GM18519 (cell line): ENCODE data around the gene KRT34.
"Not testable (repeated sequence)": the region's sequence is repeated elsewhere in the genome, so short reads cannot be mapped to it uniquely, and the experiment has no call there.

Experiments used
- ATAC-seq: cut with Tn5 transposase; IDR thresholded peaks from one replicate; pipeline ENCODE4 v1.9.1; 2021; ENCODE audit warnings: mild to moderate bottlenecking, moderate library complexity; ENCODE audit not compliant: unreplicated experiment, low FRiP score

The KRT34 gene

DNA sequence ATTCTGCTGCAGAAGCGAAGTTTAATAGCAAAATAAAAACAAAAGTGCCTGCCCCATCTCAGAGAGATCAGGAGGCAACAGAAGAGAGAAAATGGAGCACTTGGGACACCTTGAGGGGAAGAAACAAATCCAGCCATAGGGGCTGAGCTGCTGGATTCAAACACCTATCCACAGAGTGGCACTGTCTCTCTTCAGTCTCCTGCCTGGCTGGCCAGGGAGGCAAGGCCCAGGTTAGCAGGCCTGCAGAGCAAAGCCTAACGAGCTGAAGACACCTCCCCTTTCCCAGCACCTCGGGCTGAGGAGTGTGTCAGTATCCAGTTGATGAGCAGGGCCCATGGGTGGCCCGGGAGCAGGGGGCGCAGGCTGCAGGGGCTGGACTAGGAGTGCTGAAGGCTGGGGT, 24.1 kb upstream of the KRT34 start:
- no peak for ATAC-seq

GRCh38 chr17:41404024-41404671, 22.0 kb upstream of the KRT34 start:
- no peak for ATAC-seq

- no peak for ATAC-seq
Observed at GRCh38 chr17:41403404-41404023, 21.4 kb upstream of the KRT34 start.

GRCh38 chr17:41402161-41402560, 20.1 kb upstream of the KRT34 start:
- no peak for ATAC-seq

- no peak for ATAC-seq
Observed at GRCh38 chr17:41396996-41397660, 15.0 kb upstream of the KRT34 start, which contains the start of gene KRT31. Gene KRT31, minus strand, starts transcription at chr17:41397608. Its CDS starts 69 bp downstream, at chr17:41397539.

DNA sequence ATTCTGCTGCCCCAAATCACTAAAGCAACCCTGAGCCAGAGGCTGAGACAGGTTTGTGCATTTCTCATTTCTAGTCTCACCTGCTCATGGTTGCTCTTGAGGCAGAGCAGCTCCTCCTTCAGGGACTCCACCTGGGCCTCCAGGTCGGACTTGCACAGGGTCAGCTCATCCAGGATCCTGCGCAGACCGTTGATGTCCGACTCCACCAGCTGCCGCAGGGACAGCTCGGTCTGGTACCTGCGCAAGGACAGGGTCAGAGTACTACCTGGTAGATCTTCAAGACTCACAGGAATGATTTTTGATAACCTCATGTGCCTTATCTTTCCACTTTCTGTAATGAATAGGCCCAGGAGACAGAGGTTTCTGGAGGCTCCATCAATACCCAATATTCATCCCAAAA, 14.2 kb upstream of the KRT34 start:
- no peak for ATAC-seq

GRCh38 chr17:41395611-41396010, 13.5 kb upstream of the KRT34 start:
- no peak for ATAC-seq

DNA sequence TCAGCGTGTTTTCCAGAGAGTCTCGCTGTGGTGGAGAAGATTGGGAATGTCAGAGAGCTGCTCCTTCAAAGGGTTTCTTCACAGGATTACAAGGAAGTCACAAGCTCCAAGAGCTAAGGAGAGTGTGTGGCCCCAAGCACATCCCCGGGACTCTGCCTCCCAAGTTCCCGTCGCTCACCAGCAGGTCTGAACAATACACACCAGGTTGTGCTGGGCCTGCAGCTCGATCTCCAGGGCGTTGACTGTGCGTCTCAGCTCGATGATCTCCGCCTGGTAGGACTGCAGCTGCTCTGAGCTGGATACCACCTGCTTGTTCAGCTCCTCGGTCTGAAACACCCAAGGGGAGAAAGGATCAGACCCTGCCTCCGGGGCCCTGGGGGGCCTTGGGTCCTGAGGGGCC, 12.9 kb upstream of the KRT34 start:
- not testable (repeated sequence) for ATAC-seq

GRCh38 chr17:41394254-41394996, 12.3 kb upstream of the KRT34 start:
- no peak for ATAC-seq

DNA sequence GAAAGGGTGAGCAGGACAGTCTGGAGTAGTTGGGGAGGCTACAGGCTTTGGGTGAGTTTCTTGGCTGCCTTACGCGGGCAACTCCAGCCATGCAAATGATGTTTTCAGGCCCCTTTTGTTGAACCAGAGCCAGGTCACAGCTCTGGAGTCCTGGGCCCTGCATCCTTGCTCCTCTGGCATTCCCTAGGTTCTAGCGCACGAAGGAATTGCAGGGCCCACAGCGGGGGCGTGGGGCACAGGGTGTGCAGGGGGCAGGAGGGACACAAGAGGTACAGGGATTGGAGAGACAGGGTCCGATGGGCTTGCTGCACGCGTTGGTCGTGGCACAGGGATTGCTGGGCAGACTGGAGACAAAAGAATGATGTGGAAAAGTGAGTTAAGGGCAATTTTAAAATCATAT, 11.7 kb upstream of the KRT34 start:
- ATAC-seq = no peak

DNA sequence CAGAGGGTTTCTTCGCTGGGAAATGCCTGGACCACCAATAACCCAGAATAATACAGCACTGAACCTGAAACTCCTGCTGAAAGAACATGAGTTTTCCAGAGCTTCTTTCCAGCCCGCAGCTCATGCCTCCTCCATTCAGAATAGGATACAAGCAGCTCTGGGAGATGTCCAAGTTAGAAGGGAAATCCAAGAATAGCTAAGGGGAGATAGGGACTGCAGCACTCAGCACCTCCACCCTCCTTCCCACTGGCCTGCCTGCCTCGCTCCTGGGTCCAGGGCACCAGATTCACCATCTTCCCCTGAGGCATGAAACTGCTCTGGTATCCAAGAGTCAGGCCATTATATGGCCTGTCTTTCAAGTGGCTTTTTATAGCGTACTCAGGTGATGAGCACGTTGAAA, 11.2 kb upstream of the KRT34 start:
- no peak for ATAC-seq

DNA sequence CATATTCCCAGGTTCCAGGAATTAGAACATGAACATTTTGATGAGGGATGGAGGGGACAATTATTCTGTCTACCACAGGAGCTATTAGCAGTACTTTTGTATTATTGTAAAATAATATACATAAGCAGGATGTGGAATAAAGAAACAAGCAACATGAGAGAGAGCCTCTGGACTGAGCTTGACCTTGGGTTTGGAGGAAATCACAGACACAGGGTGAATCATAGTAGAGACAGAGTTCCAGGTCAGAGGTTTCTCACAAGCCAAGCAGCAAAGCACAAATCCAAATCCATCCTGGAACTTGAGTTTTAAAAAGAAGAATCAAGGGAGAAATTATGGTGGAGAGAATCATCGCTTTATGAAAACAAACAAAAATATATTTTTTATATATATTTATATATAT, 10.2 kb upstream of the KRT34 start:
- no peak for ATAC-seq

DNA sequence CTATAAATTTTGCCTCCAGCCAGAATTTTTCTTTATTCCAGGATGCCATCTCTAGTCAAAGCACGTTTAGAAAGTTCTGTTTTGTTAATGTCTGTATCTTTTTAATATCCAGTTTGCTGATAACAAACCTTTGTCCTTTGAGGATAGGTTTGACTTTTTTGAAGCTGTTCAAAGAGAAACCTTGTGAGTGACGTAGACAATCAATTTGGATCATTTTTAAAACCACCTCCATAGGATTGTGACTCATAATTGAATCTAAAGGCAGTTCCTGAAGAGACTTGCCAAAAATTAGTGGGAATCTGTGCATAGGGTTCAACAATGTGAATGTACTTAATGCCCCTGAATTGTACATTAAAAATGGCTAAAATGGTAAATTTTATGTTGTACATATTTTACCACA, 9.4 kb upstream of the KRT34 start:
- ATAC-seq = no peak

DNA sequence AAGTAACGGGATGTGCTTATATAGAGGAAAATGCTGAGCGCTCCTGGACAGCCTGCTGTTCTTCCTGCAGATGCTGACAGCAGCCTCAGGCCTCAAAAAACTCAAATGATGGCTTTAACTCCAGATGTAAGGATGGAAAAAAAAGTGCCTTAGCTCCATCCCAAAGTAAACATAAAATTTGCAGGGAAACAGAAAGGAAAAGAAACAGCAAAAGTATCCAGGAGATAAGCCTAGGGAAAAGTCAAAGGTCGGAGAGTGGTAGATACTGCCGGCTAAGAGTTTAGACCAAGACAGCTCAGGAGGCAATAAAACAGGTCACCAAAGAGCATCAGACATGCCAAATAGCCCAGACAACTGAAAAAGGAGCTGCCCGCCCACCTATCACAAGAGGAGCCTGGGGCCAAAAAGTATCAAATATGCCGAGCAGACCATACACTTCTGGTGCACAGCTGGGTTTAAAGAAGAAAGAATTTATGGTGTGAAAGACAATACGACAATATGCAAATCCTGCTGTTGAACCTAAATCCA, 8.4 kb upstream of the KRT34 start:
- no peak for ATAC-seq

GRCh38 chr17:41387670-41388069, 5.6 kb upstream of the KRT34 start:
- ATAC-seq = no peak

DNA sequence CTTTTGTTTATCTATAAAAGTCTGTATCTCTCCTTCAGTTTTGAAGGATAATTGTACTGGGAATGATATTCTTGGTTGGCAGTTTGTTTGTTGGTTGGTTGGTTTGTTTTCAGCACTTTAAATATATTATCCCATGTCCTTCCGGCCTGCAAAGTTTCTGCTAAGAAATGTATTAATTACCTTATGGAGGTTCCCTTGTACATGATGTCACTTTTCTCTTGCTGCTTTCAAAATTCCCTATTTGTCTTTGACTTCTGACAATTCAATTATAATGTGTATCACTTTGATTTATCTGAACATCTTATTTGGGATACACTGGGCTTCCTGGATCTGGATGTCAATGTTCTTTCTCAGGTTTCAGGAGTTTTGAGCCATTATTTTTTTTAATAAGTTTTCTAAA, 4.1 kb upstream of the KRT34 start:
- no peak for ATAC-seq

GRCh38 chr17:41383690-41384089, 1.6 kb upstream of the KRT34 start:
- no peak for ATAC-seq

DNA sequence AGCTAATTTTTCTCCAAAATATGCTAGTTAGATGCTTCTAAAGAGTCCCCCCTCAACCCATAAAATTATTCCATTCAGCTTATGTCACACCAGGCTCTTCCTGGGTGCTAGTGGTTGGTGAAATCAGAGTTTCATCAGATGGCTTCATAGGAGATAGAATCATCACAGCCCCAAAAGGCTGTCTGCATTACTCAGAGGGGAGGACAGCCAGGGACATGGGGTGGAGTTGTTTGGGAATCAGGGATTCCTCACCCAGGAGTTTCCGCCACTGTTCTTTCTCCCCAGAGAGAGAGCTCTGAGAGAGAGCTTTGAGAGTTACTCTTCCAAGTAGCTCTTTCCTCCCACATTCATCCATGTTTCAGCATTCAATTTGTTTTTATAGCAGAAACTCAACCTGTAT, 288 bp upstream of the KRT34 start:
- ATAC-seq = no peak

DNA sequence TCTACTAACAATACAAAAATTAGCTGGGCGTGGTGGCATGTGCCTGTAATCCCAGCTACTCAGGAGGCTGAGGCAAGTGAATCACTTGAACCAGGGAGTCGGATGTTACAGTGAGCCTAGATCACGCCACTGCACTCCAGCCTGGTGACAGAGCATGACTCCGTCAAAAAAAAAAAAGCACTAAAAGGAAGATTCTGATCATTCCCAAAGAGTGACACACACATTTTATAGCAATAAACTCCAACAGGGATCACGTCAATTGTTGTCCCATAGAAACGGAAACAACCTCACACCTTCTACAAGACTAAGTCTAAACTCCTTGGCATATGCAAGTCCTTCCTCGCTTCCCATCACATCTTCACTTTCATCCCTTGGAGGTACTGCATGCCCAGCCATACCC, 2.0 kb downstream of the KRT34 start:
- not testable (repeated sequence) for ATAC-seq

DNA sequence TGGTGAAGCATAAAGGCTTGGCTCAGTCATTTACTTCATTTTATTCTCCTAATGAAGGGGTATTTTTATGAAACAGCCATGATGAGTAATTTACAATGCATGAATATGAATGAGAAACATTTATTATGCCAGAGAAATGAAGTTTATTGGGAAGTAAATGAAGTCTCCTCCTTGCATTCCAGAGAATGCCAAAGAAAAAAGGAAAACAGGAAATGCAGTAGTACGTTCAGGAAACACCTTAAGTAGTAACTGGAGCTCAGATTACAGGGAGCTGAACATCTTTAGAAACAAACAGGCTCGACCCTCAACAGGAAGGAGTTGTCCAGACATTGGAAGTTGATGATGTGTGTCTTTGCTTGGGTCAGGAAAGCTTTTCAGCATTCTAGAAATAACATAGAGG, 4.6 kb downstream of the KRT34 start:
- no peak for ATAC-seq

GRCh38 chr17:41369713-41370112, 12.4 kb downstream of the KRT34 start, which contains the start of gene KRT33B:
Gene KRT33B, minus strand, starts transcription at chr17:41369813. Its CDS starts 63 bp downstream, at chr17:41369750.
- no peak for ATAC-seq
